ENCODE measurements around the gene GJC2. TPM values are rescaled to one million over a fixed set of nuclear protein-coding genes. Genes with fewer than 3 reads are reported as not detected.
A peak's percentile ranks its signal among the peaks of the same experiment; 100 is the strongest.

The GJC2 gene
- polyA plus RNA-seq, 3 donors = 0.15 TPM; not detected in 2

GRCh38 chr1:228147151-228147693, 2.5 kb upstream of the GJC2 start:
- H3K79me2 ChIP-seq (ENCODE audit: insufficient read depth, low read length) = peaks cover 43% of the 10 kb centered on the region
- intact Hi-C loops (cut with micrococcal nuclease) = no loop called here
- Mint-ChIP-seq H3K36me3 (peaks cover 17 to 50% of the 10 kb centered on the region in 2 donors), H3K4me3 (no peak overlapping the region), H3K9me3 (no peaks in the 10 kb centered on the region), H3K27me3 (ENCODE audit: low read depth in 3 of 3) (peaks cover 0 to 4% (median 0%) of the 10 kb centered on the region in 3 donors), H3K27ac (peak overlapping the region in 1 of 7 donors; percentile 30), H3K4me1 (peaks cover 17% of the 10 kb centered on the region)
- H3K9ac ChIP-seq (ENCODE audit: insufficient read depth, low read length, poor library complexity, severe bottlenecking) = no peak overlapping the region
- H3K27ac ChIP-seq (ENCODE audit: low read depth in 1 of 2, low read length in 2 of 2) = no peak overlapping the region
- no peak overlapping the region for H3K4me2 ChIP-seq (replicated peaks; ENCODE audit: extremely low read depth, low read length, poor library complexity, severe bottlenecking)
- H3K36me3 ChIP-seq (replicated peaks in 1 of 2; ENCODE audit: control insufficient read depth in 1 of 2, insufficient read depth in 2 of 2, low read length in 2 of 2) = peaks cover 33 to 40% of the 10 kb centered on the region in 2 donors
- peaks cover 90% of the 10 kb centered on the region for H4K20me1 ChIP-seq (ENCODE audit: insufficient read depth, low read length)
- no peak for TF ChIP-seq CTCF (IDR thresholded peaks at IDR 0.05)
- H3K9me3 ChIP-seq (replicated peaks in 1 of 2; ENCODE audit: control insufficient read depth in 1 of 2, insufficient read depth in 1 of 2, low read length in 2 of 2) = no peaks in the 10 kb centered on the region
- H3K4me3 ChIP-seq (replicated peaks in 1 of 3; ENCODE audit: low read depth in 2 of 3, low read length in 3 of 3) = no peak overlapping the region
- no peaks in the 10 kb centered on the region for H3K27me3 ChIP-seq (ENCODE audit: control insufficient read depth in 2 of 2, insufficient read depth in 2 of 2, low read length in 2 of 2)
- no peak for DNase-seq
- WGBS (ENCODE audit: insufficient coverage) = 98% methylated on average over 20 of the region's 20 CpGs
- peaks cover 1 to 4% of the 10 kb centered on the region in 2 donors for H3K4me1 ChIP-seq (ENCODE audit: control insufficient read depth in 1 of 2, insufficient read depth in 2 of 2, low read length in 2 of 2)
- no peak overlapping the region for H2AFZ ChIP-seq (ENCODE audit: insufficient read depth, low read depth, low read length, poor library complexity, severe bottlenecking)

GRCh38 chr1:228147768-228148167, 2.0 kb upstream of the GJC2 start:
- no peaks in the 10 kb centered on the region for H3K4me1 ChIP-seq (ENCODE audit: control insufficient read depth in 1 of 2, insufficient read depth in 2 of 2, low read length in 2 of 2)
- 96% methylated on average over 4 of the region's 4 CpGs for WGBS (ENCODE audit: insufficient coverage)
- peaks cover 15 to 45% of the 10 kb centered on the region in 2 donors for H3K36me3 Mint-ChIP-seq
- peaks cover 0 to 4% (median 0%) of the 10 kb centered on the region in 3 donors for H3K27me3 Mint-ChIP-seq (ENCODE audit: low read depth in 3 of 3)
- DNase-seq = no peak
- H3K27me3 ChIP-seq (ENCODE audit: control insufficient read depth in 2 of 2, insufficient read depth in 2 of 2, low read length in 2 of 2) = no peaks in the 10 kb centered on the region
- H4K20me1 ChIP-seq (ENCODE audit: insufficient read depth, low read length) = peaks cover 84% of the 10 kb centered on the region
- intact Hi-C loops (cut with micrococcal nuclease) = no loop called here
- H3K4me3 Mint-ChIP-seq = no peak overlapping the region
- H3K36me3 ChIP-seq (replicated peaks in 1 of 2; ENCODE audit: control insufficient read depth in 1 of 2, insufficient read depth in 2 of 2, low read length in 2 of 2) = peaks cover 32 to 40% of the 10 kb centered on the region in 2 donors
- H3K4me2 ChIP-seq (replicated peaks; ENCODE audit: extremely low read depth, low read length, poor library complexity, severe bottlenecking) = no peak overlapping the region
- peak overlapping the region in 1 of 7 donors; percentile 37 for H3K27ac Mint-ChIP-seq
- peaks cover 11% of the 10 kb centered on the region for H3K4me1 Mint-ChIP-seq
- no peak overlapping the region for H3K27ac ChIP-seq (ENCODE audit: low read depth in 1 of 2, low read length in 2 of 2)
- no peak overlapping the region for H2AFZ ChIP-seq (ENCODE audit: insufficient read depth, low read depth, low read length, poor library complexity, severe bottlenecking)
- H3K9me3 ChIP-seq (replicated peaks in 1 of 2; ENCODE audit: control insufficient read depth in 1 of 2, insufficient read depth in 1 of 2, low read length in 2 of 2) = no peaks in the 10 kb centered on the region
- no peak for TF ChIP-seq CTCF (IDR thresholded peaks at IDR 0.05)
- H3K9me3 Mint-ChIP-seq = no peaks in the 10 kb centered on the region
- no peak overlapping the region for H3K9ac ChIP-seq (ENCODE audit: insufficient read depth, low read length, poor library complexity, severe bottlenecking)
- H3K4me3 ChIP-seq (replicated peaks in 1 of 3; ENCODE audit: low read depth in 2 of 3, low read length in 3 of 3) = no peak overlapping the region
- peaks cover 38% of the 10 kb centered on the region for H3K79me2 ChIP-seq (ENCODE audit: insufficient read depth, low read length)

Measured in CD14-positive monocyte (primary cell).